ENCODE data around the gene ANKRD13A.

GRCh38 chr12:109991586-109991985 is 7.6 kb upstream of the ANKRD13A start:
- no peak for TF ChIP-seq POLR2A (IDR thresholded peaks at IDR 0.05; ENCODE audit: low read length)
- no peak for TF ChIP-seq GATA1 (IDR thresholded peaks at IDR 0.05; ENCODE audit: low read depth, low read length)

All from erythroblast (primary cell).